Heart right ventricle (tissue), 16 donors: ENCODE results near the gene CDKN2B-AS1. TPM values are rescaled to one million over a fixed set of nuclear protein-coding genes. Genes with fewer than 3 reads are reported as not detected.
A peak's percentile ranks its signal among the peaks of the same experiment; 100 is the strongest.

ENCODE experiments used
- ATAC-seq, 8 donors: fragments of 200-7000 bp; cut with Tn5 transposase; one replicate each; pipeline ENCODE4 v1.9.1; 2020; ENCODE audit warnings: mild to moderate bottlenecking in 8 of 8, moderate library complexity in 8 of 8, moderate number of reproducible peaks in 1 of 8
- DNase-seq, 2 donors: peaks; one replicate each; pipeline ENCODE4 v3.0.0-alpha.2; 2020
- H3K27ac ChIP-seq, 10 donors: fragments of 200-600 bp; sonication (generic) in 2 of 10; one replicate each; pipeline versions ENCODE4 v1.5.0 to v1.8.0; 2020 to 2022; ENCODE audit warnings: mild to moderate bottlenecking in 3 of 10
- H3K27me3 ChIP-seq, 7 donors: fragments of 200-600 bp; one replicate each; pipeline ENCODE4 v1.8.0; 2021 to 2022; ENCODE audit warnings: mild to moderate bottlenecking in 2 of 7
- H3K36me3 ChIP-seq, 9 donors: fragments of 200-600 bp; sonication (generic) in 1 of 9; one replicate each; pipeline versions ENCODE4 v1.5.0 to v1.8.0; 2020 to 2022; ENCODE audit warnings: mild to moderate bottlenecking in 2 of 9
- H3K4me1 ChIP-seq, 9 donors: fragments of 200-600 bp; sonication (generic) in 1 of 9; one replicate each; pipeline versions ENCODE4 v1.5.0 to v1.8.0; 2020 to 2022; ENCODE audit warnings: mild to moderate bottlenecking in 4 of 9
- H3K4me3 ChIP-seq, 10 donors: fragments of 200-600 bp; sonication (generic) in 2 of 10; one replicate each; pipeline versions ENCODE4 v1.5.0 to v1.8.0; 2020 to 2022; ENCODE audit warnings: mild to moderate bottlenecking in 7 of 10, moderate library complexity in 2 of 10
- H3K9me3 ChIP-seq, 11 donors: fragments of 200-600 bp in 10 of 11; sonication (generic) in 2 of 11; one replicate each; pipeline versions ENCODE4 v1.5.0 to v1.8.0; 2013 to 2022; ENCODE audit warnings: mild to moderate bottlenecking in 2 of 11, control low read depth in 1 of 11, moderate library complexity in 1 of 11
- WGBS, 2 donors: extraction: QIAGEN DNeasy Blood & Tissue Kit; methylation state at CpG; one replicate each; pipeline ENCODE4 v1.1.7; 2013; ENCODE audit warnings: inconsistent platforms in 1 of 2; 5-methylcytosine and 5-hydroxymethylcytosine counted together
- intact Hi-C, 10 donors: fragments of 100-400 bp; cut with DNase I; formaldehyde crosslinking; loops; one replicate each; pipeline versions ENCODE4 v1.11.1 to v1.14.2; 2022
- polyA plus RNA-seq, 2 donors: library from polyadenylated mRNA; stranded (reverse); fragments of 200-250 nt; gene quantifications; one replicate each; pipeline ENCODE4 v1.2.3, GENCODE V29; 2013
- total RNA-seq, 10 donors: library from RNA; stranded (reverse); fragmentation: NEBNext Ultra II Directional in 3 of 10; extraction: Animal tissue kit (Norgen Biotek cat#: 25700) in 3 of 10; gene quantifications; one replicate each; pipeline versions ENCODE4 v1.2.1 to v1.2.4, GENCODE V29; 2021 to 2023
- TF ChIP-seq, protein P1 (sequence below), 9 donors: fragments of 200-600 bp; sonication (generic) in 2 of 9; IDR thresholded peaks; one replicate each; pipeline versions ENCODE4 v1.5.0 to v1.8.0; 2021 to 2022; ENCODE audit warnings: antibody characterized with exemption in 9 of 9, mild to moderate bottlenecking in 5 of 9, moderate library complexity in 1 of 9
- donor health status: Arrhythmogenic right ventricular cardiomyopathy.
- donor health status: ischemic (EF 13 %, LVEDD 7.1; RV severe dilation, severe dysfunction).
- donor health status: healthy with polysubstance abuse.
- donor health status: DM: no; HTN: yes; CAD: no.
- donor health status: DM: no; HTN: no; CAD: no.
- donor health status: ischemic (EF 25% LVEDD 6.9; RV normal size, moderate dysfunction).
- donor health status: ischemic (EF 25% LVEDD 5.7; RV mildly dilated, moderate dysfunction).
- donor health status: healthy.
- donor health status: DM: yes; HTN: yes; CAD: no.
- donor health status: Ischemic cardiomyopathy.
- donor health status: ischemic (EF 35%, LVEDD 5.7; RV mildly dilated, moderate dysfunction).
- donor health status: nonischemic (EF 11% LVEDD 7.7; RV severe dilation, severe dysfunction).
- donor health status: DM: yes; HTN: yes; CAD: no.
- donor health status: PGD.
- donor health status: ischemic (EF 29% LVEDD 5.4; RV normal size, mild dysfunction).
- donor health status: nonischemic (EF 23%, LVEDD 6.1; RV moderate dilation, normal function).

Gene CDKN2B-AS1
- total and polyA plus RNA-seq, 12 donors: 0.14 to 0.45 (median 0.30) TPM; not detected in 9

DNA sequence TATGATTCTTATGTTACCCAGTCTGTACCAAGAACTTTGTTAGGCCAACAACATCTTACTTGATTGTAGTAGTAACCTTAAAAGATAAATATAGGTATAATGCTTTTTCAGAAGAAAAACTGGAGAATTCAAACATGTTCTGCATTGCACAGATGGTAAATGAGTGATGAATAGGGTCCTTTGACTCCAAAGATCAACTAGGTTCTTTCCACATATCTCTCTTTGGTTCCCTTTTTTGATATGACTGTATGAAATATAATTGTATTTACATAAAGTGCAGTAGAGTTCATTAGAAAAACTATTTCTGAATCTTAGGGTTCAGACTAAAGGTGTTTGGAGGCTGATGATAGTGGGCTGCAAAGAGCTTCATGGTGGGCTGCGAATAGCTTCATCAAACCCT is 165.0 kb downstream of the CDKN2B-AS1 start:
- Histone ChIP-seq H3K9me3 (no peaks in the 10 kb centered on the region), H3K4me1 (peaks cover 0 to 36% (median 22%) of the 10 kb centered on the region in 9 donors), H3K4me3 (no peak overlapping the region), H3K27me3 (no peaks in the 10 kb centered on the region), H3K36me3 (no peaks in the 10 kb centered on the region), H3K27ac (peak overlapping the region in 2 of 10 donors; percentile 2 to 56)
- TF ChIP-seq, protein P1, sequence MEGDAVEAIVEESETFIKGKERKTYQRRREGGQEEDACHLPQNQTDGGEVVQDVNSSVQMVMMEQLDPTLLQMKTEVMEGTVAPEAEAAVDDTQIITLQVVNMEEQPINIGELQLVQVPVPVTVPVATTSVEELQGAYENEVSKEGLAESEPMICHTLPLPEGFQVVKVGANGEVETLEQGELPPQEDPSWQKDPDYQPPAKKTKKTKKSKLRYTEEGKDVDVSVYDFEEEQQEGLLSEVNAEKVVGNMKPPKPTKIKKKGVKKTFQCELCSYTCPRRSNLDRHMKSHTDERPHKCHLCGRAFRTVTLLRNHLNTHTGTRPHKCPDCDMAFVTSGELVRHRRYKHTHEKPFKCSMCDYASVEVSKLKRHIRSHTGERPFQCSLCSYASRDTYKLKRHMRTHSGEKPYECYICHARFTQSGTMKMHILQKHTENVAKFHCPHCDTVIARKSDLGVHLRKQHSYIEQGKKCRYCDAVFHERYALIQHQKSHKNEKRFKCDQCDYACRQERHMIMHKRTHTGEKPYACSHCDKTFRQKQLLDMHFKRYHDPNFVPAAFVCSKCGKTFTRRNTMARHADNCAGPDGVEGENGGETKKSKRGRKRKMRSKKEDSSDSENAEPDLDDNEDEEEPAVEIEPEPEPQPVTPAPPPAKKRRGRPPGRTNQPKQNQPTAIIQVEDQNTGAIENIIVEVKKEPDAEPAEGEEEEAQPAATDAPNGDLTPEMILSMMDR (IDR thresholded peaks at IDR 0.05): no peak
- DNase-seq: no peak
- 91 to 97% methylated on average over 1 of the region's 1 CpG for WGBS, 2 donors
- intact Hi-C loops: no loop called here
- ATAC-seq: no peak

DNA sequence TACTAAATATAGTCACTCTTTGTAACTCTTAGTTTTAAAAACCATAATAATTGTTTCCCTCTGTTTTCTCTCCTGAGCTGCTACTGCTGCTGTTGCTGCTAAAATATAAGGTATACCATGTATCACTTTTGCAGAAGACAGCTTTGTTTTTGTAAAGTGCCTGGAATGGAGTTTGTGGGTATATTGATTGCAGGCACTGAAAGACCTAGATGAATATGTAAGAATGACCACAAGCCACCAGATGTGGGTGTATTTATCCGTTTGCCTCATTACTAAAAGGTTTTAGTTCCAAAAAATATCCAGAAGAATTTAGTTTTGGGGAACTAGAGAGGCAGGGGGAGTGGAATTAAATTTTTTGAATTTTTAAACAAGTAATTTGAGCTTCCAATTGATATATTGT is 165.6 kb downstream of the CDKN2B-AS1 start:
- TF ChIP-seq, protein P1 (IDR thresholded peaks at IDR 0.05): no peak
- DNase-seq (no peak), ATAC-seq (no peak)
- H3K4me3 ChIP-seq: no peak overlapping the region
- no peaks in the 10 kb centered on the region for H3K27me3 ChIP-seq
- 45 to 68% methylated on average over 1 of the region's 1 CpG for WGBS, 2 donors
- H3K4me1 ChIP-seq: peaks cover 0 to 39% (median 22%) of the 10 kb centered on the region in 9 donors
- intact Hi-C loops: loop anchor here in 1 of 10 donors (10.0 kb wide), 1 partner anchor 55 kb away; no protein-coding TSS in a partner anchor
- no peak overlapping the region for H3K27ac ChIP-seq
- no peaks in the 10 kb centered on the region for H3K9me3 ChIP-seq
- H3K36me3 ChIP-seq: no peaks in the 10 kb centered on the region

DNA sequence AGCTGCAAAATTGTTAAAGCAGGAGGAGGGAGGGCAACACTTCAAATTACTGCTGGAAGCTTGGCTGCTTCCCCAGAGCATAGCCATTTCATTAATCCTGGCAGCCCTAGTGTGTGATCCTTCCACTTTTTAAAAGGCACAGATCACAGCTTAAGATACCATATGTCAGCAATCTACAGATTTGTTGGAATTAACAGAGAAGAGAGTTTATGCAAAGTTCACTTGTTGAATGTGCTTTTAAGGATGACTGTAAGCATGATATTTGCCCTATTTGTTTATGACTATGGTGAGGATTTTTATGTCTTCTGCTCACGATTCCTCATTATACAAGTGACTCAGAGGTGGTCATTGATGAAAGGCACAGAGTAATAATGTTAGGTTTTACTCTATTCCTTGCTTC is 170.6 kb downstream of the CDKN2B-AS1 start:
- Histone ChIP-seq H3K36me3 (no peaks in the 10 kb centered on the region), H3K4me3 (no peak overlapping the region), H3K27me3 (no peaks in the 10 kb centered on the region), H3K4me1 (peaks cover 0 to 15% (median 0%) of the 10 kb centered on the region in 9 donors), H3K9me3 (no peaks in the 10 kb centered on the region), H3K27ac (no peak overlapping the region)
- intact Hi-C loops: loop anchor here in 1 of 10 donors (10.0 kb wide), 1 partner anchor 50 kb away; no protein-coding TSS in a partner anchor
- DNase-seq (no peak), ATAC-seq (no peak)
- WGBS, 2 donors: 78% methylated on average over 1 of the region's 1 CpG
- TF ChIP-seq, protein P1 (IDR thresholded peaks at IDR 0.05): no peak

DNA sequence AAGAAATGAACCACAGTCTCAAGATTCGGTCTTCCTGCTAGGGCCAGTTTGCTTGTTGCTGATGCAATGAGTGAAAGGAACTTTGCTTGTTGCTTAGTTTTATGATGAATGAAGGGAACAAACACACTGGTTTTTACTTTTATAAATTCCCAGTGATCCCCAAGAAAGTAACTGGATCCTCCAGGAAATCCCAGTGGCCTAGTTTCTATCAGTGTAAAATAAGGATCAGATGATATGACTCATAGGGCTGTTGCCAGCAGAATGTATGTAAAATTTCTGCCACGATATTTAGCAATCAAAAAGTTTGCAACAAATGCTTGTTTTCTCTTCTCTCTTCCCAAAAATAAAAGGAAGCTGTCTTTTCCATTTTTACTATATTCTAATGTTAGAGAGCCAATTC is 174.7 kb downstream of the CDKN2B-AS1 start:
- Histone ChIP-seq H3K27ac (peak overlapping the region in 1 of 10 donors; percentile 36), H3K27me3 (no peaks in the 10 kb centered on the region), H3K4me1 (peaks cover 0 to 31% (median 0%) of the 10 kb centered on the region in 9 donors), H3K36me3 (no peaks in the 10 kb centered on the region), H3K9me3 (no peaks in the 10 kb centered on the region), H3K4me3 (no peak overlapping the region)
- 76 to 82% methylated on average over 2 of the region's 2 CpGs for whole genome bisulfite sequencing, 2 donors
- intact Hi-C loops: loop anchor here in 1 of 10 donors (10.0 kb wide), 1 partner anchor 46 kb away; no protein-coding TSS in a partner anchor
- TF ChIP-seq, protein P1 (IDR thresholded peaks at IDR 0.05): no peak
- ATAC-seq (no peak), DNase-seq (no peak)
